ENCODE measurements around the gene NOS1AP. TPM values are rescaled to one million over a fixed set of nuclear protein-coding genes. Genes with fewer than 3 reads are reported as not detected.
"Not testable (repeated sequence)": the region's sequence is repeated elsewhere in the genome, so short reads cannot be mapped to it uniquely, and the experiment has no call there.

The NOS1AP gene
- total and polyA plus RNA-seq, 3 experiments from 2014 or later, result 0.07 TPM; not detected in 2

DNA sequence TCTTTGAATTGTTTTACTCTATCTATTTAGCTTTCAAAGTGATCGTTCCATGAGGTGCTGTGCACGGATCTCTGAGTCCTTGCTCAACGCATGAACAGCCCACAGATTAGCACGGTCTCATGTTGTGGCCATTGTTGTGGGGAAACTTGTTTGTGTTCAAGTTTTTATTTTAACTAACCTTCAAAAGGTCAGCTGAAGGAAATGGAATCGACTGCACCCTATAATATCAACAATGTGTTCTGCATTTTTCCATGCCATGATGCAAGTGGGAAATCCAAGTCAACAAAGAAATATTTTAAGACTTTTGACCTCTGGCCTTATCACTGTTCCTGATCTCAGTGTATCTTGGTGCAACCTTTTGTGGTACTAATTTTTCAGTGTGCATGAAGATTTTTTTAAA, 336.3 kb downstream of the NOS1AP start:
- no peak overlapping the region for H3K27ac Mint-ChIP-seq
- no peaks in the 10 kb centered on the region for H3K36me3 Mint-ChIP-seq
- no peak overlapping the region for H3K4me3 Mint-ChIP-seq
- Histone ChIP-seq H3K27ac (ENCODE audit: low read depth, low read length) (no peak overlapping the region), H3K4me3 (ENCODE audit: low read length) (no peak overlapping the region), H3K27me3 (ENCODE audit: insufficient read depth, low read length, poor library complexity, severe bottlenecking) (no peaks in the 10 kb centered on the region), H3K4me1 (ENCODE audit: insufficient read depth, low read length) (no peaks in the 10 kb centered on the region), H3K36me3 (ENCODE audit: insufficient read depth, low read length) (no peaks in the 10 kb centered on the region), H3K9me3 (ENCODE audit: low read length) (no peaks in the 10 kb centered on the region)
- H3K9me3 Mint-ChIP-seq, result no peaks in the 10 kb centered on the region
- H3K4me1 Mint-ChIP-seq, result no peaks in the 10 kb centered on the region
- peaks cover 5 to 29% of the 10 kb centered on the region in 2 donors for H3K27me3 Mint-ChIP-seq
- ChIA-PET POLR2A (no interaction called here), CTCF (no interaction called here)
- DNase-seq, result no peak

DNA sequence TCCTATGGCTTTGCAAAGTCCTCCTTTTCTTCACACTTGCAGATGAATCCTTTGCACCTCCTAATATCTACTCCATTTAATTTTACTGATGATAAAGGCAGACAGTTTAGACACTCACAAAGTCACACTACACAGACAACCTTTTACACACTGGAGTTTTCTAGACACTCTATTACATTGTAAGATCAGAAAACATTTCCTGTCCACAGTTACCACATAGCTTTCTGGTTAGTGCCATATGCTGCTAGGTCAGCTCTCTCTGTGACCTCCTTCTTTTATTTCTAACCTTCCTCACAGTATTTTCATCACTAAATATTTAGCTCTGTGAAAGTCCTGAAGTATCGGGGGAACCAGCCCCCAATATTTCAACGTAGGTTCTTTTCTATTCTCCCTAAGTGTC, 337.3 kb downstream of the NOS1AP start:
- H3K4me3 ChIP-seq (ENCODE audit: low read length), result no peak overlapping the region
- H3K4me1 ChIP-seq (ENCODE audit: insufficient read depth, low read length), result no peaks in the 10 kb centered on the region
- ChIA-PET CTCF (no interaction called here), POLR2A (no interaction called here)
- H3K4me3 Mint-ChIP-seq, result no peak overlapping the region
- no peak for DNase-seq
- no peak overlapping the region for H3K27ac Mint-ChIP-seq
- H3K36me3 ChIP-seq (ENCODE audit: insufficient read depth, low read length), result no peaks in the 10 kb centered on the region
- H3K27me3 Mint-ChIP-seq, result peaks cover 5 to 30% of the 10 kb centered on the region in 2 donors
- H3K27ac ChIP-seq (ENCODE audit: low read depth, low read length), result no peak overlapping the region
- H3K9me3 Mint-ChIP-seq, result no peaks in the 10 kb centered on the region
- no peaks in the 10 kb centered on the region for H3K4me1 Mint-ChIP-seq
- H3K27me3 ChIP-seq (ENCODE audit: insufficient read depth, low read length, poor library complexity, severe bottlenecking), result no peaks in the 10 kb centered on the region
- no peaks in the 10 kb centered on the region for H3K9me3 ChIP-seq (ENCODE audit: low read length)
- no peaks in the 10 kb centered on the region for H3K36me3 Mint-ChIP-seq

DNA sequence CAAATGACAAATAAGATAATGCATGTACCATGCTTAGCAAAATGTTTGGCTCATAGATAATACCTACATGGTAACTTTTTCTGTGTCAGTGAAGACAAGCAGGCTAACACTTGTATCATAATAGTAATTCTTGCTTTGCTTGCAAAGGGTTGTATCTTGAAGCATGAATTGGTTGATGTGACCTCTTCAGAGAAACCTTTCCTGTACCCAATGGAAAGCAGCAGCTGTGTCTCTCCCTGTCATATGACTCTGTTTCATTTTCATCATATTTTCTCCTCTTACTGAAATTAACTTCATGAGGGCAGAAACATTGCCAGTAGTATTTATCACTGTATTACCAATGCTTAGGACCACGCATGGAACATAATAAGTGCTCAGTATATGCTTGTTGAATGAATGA, 338.0 kb downstream of the NOS1AP start:
- Histone ChIP-seq H3K4me3 (ENCODE audit: low read length) (no peak overlapping the region), H3K27ac (ENCODE audit: low read depth, low read length) (no peak overlapping the region), H3K27me3 (ENCODE audit: insufficient read depth, low read length, poor library complexity, severe bottlenecking) (no peaks in the 10 kb centered on the region), H3K4me1 (ENCODE audit: insufficient read depth, low read length) (no peaks in the 10 kb centered on the region), H3K9me3 (ENCODE audit: low read length) (no peaks in the 10 kb centered on the region), H3K36me3 (ENCODE audit: insufficient read depth, low read length) (no peaks in the 10 kb centered on the region)
- H3K4me3 Mint-ChIP-seq, result no peak overlapping the region
- CTCF ChIA-PET, result no interaction called here
- DNase-seq, result no peak
- no peak overlapping the region for H3K27ac Mint-ChIP-seq
- H3K36me3 Mint-ChIP-seq, result no peaks in the 10 kb centered on the region
- POLR2A ChIA-PET, result no interaction called here
- H3K9me3 Mint-ChIP-seq, result no peaks in the 10 kb centered on the region
- no peaks in the 10 kb centered on the region for H3K4me1 Mint-ChIP-seq
- H3K27me3 Mint-ChIP-seq, result peaks cover 8 to 29% of the 10 kb centered on the region in 2 donors

DNA sequence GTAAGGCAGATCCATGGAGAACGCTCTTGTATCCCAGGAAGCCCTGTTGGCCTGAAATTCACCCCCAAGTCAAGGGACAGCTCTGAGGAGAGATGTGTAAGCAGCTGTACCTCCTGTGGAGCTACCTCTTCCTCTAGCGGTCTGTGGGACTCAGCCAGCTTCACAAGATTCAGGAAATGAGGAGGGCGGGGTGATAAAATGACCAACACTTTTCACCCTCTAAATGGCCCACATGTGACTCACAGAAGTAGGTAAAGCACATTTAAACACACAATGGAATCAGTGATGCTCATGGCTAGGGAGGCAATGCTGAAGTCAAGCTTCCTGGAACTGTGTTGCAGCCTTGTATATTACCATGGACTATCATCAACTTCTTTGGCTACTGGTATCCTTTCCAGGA, 342.5 kb downstream of the NOS1AP start, which contains the start of gene SH2D1B:
Gene SH2D1B (minus strand): TSS at position 135 of the 400 bp plus-strand sequence. CDS start 120 bp downstream, at position 15.
- no peaks in the 10 kb centered on the region for H3K36me3 ChIP-seq (ENCODE audit: insufficient read depth, low read length)
- no peaks in the 10 kb centered on the region for H3K27me3 ChIP-seq (ENCODE audit: insufficient read depth, low read length, poor library complexity, severe bottlenecking)
- no peaks in the 10 kb centered on the region for H3K4me1 Mint-ChIP-seq
- no peak within 1 kb of the TSS for H3K4me3 Mint-ChIP-seq
- peaks cover 20 to 48% of the 10 kb centered on the region in 2 donors for H3K27me3 Mint-ChIP-seq
- H3K36me3 Mint-ChIP-seq, result no peaks in the 10 kb centered on the region
- H3K9me3 Mint-ChIP-seq, result peaks cover 0 to 2% (median 0%) of the 10 kb centered on the region in 5 donors
- ChIA-PET CTCF (no interaction called here), POLR2A (no interaction called here)
- no peaks in the 10 kb centered on the region for H3K4me1 ChIP-seq (ENCODE audit: insufficient read depth, low read length)
- DNase-seq, result no peak
- H3K27ac ChIP-seq (ENCODE audit: low read depth, low read length), result no peak within 1 kb of the TSS
- peak within 1 kb of the TSS in 1 of 8 donors; percentile 26 for H3K27ac Mint-ChIP-seq
- H3K9me3 ChIP-seq (ENCODE audit: low read length), result no peaks in the 10 kb centered on the region
- no peak within 1 kb of the TSS for H3K4me3 ChIP-seq (ENCODE audit: low read length)

DNA sequence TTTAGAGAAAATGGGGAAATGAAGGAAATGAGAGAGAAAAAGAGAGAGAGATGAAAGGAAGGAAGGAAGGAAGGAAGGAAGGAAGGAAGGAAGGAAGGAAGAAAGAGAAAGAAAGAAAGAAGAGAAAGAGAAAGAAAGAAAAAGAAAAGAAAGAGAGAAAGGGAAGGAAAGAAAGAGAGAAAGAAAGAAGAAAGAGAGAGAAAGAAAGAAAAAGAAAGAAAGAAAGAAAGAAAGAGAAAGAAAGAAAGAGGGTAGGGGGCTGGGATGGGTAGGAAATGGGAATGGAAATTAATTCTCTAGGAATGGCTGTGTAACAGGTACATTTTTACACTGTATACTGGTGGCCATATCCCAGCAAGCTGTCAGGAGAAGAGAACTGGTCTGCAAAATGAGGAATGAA, 346.7 kb downstream of the NOS1AP start:
- Mint-ChIP-seq H3K4me3 (no peak overlapping the region), H3K9me3 (peaks cover 0 to 2% (median 0%) of the 10 kb centered on the region in 5 donors), H3K36me3 (peaks cover 0 to 3% (median 0%) of the 10 kb centered on the region in 3 donors), H3K27me3 (peaks cover 22 to 58% of the 10 kb centered on the region in 2 donors), H3K4me1 (no peaks in the 10 kb centered on the region), H3K27ac (no peak overlapping the region)
- no peak for DNase-seq
- CTCF ChIA-PET, result no interaction called here
- H3K27me3 ChIP-seq (ENCODE audit: insufficient read depth, low read length, poor library complexity, severe bottlenecking), result no peaks in the 10 kb centered on the region
- POLR2A ChIA-PET, result no interaction called here
- no peak overlapping the region for H3K4me3 ChIP-seq (ENCODE audit: low read length)
- no peaks in the 10 kb centered on the region for H3K9me3 ChIP-seq (ENCODE audit: low read length)
- no peaks in the 10 kb centered on the region for H3K36me3 ChIP-seq (ENCODE audit: insufficient read depth, low read length)
- H3K4me1 ChIP-seq (ENCODE audit: insufficient read depth, low read length), result no peaks in the 10 kb centered on the region
- H3K27ac ChIP-seq (ENCODE audit: low read depth, low read length), result no peak overlapping the region

DNA sequence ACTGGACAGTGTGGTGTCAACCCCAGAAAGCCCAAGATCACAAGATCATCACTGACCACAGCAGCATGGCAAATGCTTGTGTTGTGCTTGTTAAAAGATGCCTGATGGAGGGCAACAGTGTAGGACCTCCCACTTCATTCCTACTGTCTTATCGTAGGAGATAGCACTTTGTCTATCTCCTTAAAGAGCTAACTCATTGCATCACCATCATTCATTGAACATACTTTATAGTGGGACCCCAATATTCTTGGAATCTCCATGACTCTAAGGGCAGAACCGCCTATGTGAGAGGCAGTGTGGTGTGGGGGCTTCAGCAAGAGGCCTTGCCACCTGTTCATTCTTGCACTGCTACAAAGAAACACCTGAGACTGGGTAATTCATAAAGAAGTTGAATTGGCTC, 347.4 kb downstream of the NOS1AP start:
- no peak overlapping the region for H3K27ac Mint-ChIP-seq
- H3K9me3 Mint-ChIP-seq, result peaks cover 0 to 2% (median 0%) of the 10 kb centered on the region in 5 donors
- H3K36me3 Mint-ChIP-seq, result peaks cover 0 to 3% (median 0%) of the 10 kb centered on the region in 3 donors
- no peak overlapping the region for H3K4me3 ChIP-seq (ENCODE audit: low read length)
- no peaks in the 10 kb centered on the region for H3K36me3 ChIP-seq (ENCODE audit: insufficient read depth, low read length)
- H3K27me3 ChIP-seq (ENCODE audit: insufficient read depth, low read length, poor library complexity, severe bottlenecking), result no peaks in the 10 kb centered on the region
- H3K27ac ChIP-seq (ENCODE audit: low read depth, low read length), result no peak overlapping the region
- no peak for DNase-seq
- H3K4me1 ChIP-seq (ENCODE audit: insufficient read depth, low read length), result no peaks in the 10 kb centered on the region
- ChIA-PET CTCF (no interaction called here), POLR2A (no interaction called here)
- H3K4me3 Mint-ChIP-seq, result no peak overlapping the region
- H3K27me3 Mint-ChIP-seq, result peaks cover 22 to 58% of the 10 kb centered on the region in 2 donors
- H3K4me1 Mint-ChIP-seq, result no peaks in the 10 kb centered on the region
- H3K9me3 ChIP-seq (ENCODE audit: low read length), result no peaks in the 10 kb centered on the region

DNA sequence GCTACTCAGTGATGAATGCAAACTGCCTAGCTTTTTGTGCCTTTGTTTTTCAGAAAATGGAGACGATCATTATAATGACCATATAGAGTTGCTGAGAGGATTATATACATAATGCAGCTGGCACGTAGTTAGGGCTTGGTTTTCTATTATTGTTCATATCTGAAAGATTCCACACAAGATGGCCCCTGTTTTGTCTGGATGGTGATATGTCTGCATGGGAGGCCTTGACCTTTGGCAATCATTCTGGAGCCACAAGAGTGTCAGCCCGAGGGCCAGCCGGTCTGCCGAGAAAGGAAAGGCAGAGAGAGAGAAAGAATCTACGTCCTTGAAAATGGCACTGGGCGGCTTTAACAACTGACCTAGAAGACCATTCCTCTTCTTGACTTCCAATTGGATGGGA, 348.2 kb downstream of the NOS1AP start:
- H3K4me1 Mint-ChIP-seq, result no peaks in the 10 kb centered on the region
- Histone ChIP-seq H3K27me3 (ENCODE audit: insufficient read depth, low read length, poor library complexity, severe bottlenecking) (no peaks in the 10 kb centered on the region), H3K27ac (ENCODE audit: low read depth, low read length) (no peak overlapping the region), H3K4me1 (ENCODE audit: insufficient read depth, low read length) (no peaks in the 10 kb centered on the region), H3K36me3 (ENCODE audit: insufficient read depth, low read length) (no peaks in the 10 kb centered on the region), H3K4me3 (ENCODE audit: low read length) (no peak overlapping the region), H3K9me3 (ENCODE audit: low read length) (no peaks in the 10 kb centered on the region)
- H3K27ac Mint-ChIP-seq, result no peak overlapping the region
- H3K9me3 Mint-ChIP-seq, result peaks cover 0 to 2% (median 0%) of the 10 kb centered on the region in 5 donors
- peaks cover 20 to 59% of the 10 kb centered on the region in 2 donors for H3K27me3 Mint-ChIP-seq
- ChIA-PET CTCF (no interaction called here), POLR2A (no interaction called here)
- DNase-seq, result no peak
- no peak overlapping the region for H3K4me3 Mint-ChIP-seq
- peaks cover 0 to 3% (median 0%) of the 10 kb centered on the region in 3 donors for H3K36me3 Mint-ChIP-seq

DNA sequence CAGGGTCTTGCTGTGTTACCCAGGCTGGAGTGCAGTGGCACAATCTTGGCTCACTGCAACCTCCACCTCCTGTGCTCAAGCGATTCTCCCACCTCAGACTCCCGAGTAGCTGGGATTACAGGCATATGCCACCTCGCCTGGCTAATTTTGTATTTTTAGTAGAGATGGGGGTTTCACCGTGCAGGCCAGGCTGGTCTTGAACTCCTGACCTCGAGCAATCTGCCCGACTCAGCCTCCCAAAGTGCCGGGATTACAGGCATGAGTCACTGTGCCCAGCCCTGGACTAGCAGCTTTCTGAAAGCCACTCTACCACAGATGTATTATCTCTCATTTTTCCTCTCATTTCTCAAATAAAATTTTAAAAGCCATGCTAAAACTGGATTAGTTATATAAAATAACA, 349.1 kb downstream of the NOS1AP start:
- POLR2A ChIA-PET; H3K36me3 Mint-ChIP-seq; H3K4me3 ChIP-seq (ENCODE audit: low read length); H3K4me1 ChIP-seq (ENCODE audit: insufficient read depth, low read length); H3K27ac Mint-ChIP-seq; H3K4me3 Mint-ChIP-seq; H3K9me3 Mint-ChIP-seq; H3K27ac ChIP-seq (ENCODE audit: low read depth, low read length); H3K9me3 ChIP-seq (ENCODE audit: low read length); H3K4me1 Mint-ChIP-seq; DNase-seq; H3K27me3 ChIP-seq (ENCODE audit: insufficient read depth, low read length, poor library complexity, severe bottlenecking); H3K36me3 ChIP-seq (ENCODE audit: insufficient read depth, low read length); CTCF ChIA-PET: not testable (repeated sequence)
- peaks cover 17 to 58% of the 10 kb centered on the region in 2 donors for H3K27me3 Mint-ChIP-seq

DNA sequence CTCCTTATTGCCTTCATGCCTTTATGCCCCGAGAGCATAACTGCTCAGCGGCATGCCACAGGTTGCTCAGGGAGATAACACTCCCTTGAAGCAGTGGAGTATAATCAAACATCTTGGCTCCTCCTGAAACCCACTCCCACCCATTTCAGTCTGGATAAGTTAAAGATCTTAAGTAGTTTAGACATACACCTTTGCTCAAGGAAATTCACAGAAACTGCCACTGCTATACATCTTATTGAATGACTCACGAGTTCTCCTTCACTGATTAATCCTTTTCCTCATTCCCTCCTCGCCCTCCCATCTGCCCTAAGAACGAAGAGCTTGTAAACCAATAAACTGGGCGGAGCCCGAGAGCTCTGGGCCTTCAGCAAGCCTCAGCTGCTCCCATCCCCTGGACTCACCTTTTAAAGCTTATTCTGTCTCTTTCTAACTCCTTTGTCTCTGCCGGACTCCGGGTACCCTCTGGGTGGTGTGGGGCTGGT, 350.0 kb downstream of the NOS1AP start:
- H3K27me3 ChIP-seq (ENCODE audit: insufficient read depth, low read length, poor library complexity, severe bottlenecking); H3K4me1 ChIP-seq (ENCODE audit: insufficient read depth, low read length); H3K9me3 Mint-ChIP-seq; H3K36me3 ChIP-seq (ENCODE audit: insufficient read depth, low read length); H3K4me3 ChIP-seq (ENCODE audit: low read length); DNase-seq; CTCF ChIA-PET; H3K27ac ChIP-seq (ENCODE audit: low read depth, low read length); H3K9me3 ChIP-seq (ENCODE audit: low read length); H3K4me3 Mint-ChIP-seq; H3K36me3 Mint-ChIP-seq; H3K27ac Mint-ChIP-seq; POLR2A ChIA-PET; H3K4me1 Mint-ChIP-seq: not testable (repeated sequence)
- peaks cover 13 to 62% of the 10 kb centered on the region in 2 donors for H3K27me3 Mint-ChIP-seq

Measured in CD8-positive, alpha-beta memory T cell (primary cell).